GM23248 (cell line): ENCODE measurements around the gene MACROD2.

ENCODE experiments used
- EZH2 ChIP-seq: fragments of 200-600 bp; sonication (generic); IDR thresholded peaks from 2 replicates; pipeline ENCODE4 v1.6.1; 2018; ENCODE audit warnings: antibody characterized with exemption, mild to moderate bottlenecking; ENCODE audit not compliant: insufficient read depth, poor library complexity, severe bottlenecking
- EZH2phosphoT487 ChIP-seq: fragments of 200-600 bp; sonication (generic); IDR thresholded peaks from 2 replicates; pipeline ENCODE4 v1.6.1; 2018; ENCODE audit warnings: antibody characterized with exemption, moderate library complexity, mild to moderate bottlenecking, low read depth; ENCODE audit not compliant: insufficient read depth

- TF ChIP-seq EZH2: no peak
- no peak for TF ChIP-seq EZH2phosphoT487
Measured at GRCh38 chr20:14450256-14450655, 454.9 kb downstream of the MACROD2 start.
